Limb (tissue), 2 donors: Measurements from ENCODE around the gene RNF148.
"Not testable (repeated sequence)": the region's sequence is repeated elsewhere in the genome, so short reads cannot be mapped to it uniquely, and the experiment has no call there.

Experiments used
- DNase-seq, 2 donors: peaks; one replicate each; pipeline ENCODE4 v3.0.0-alpha.2; 2016; ENCODE audit errors: extremely low spot score in 2 of 2

Gene RNF148

GRCh38 chr7:122691569-122692235, 11.0 kb downstream of the RNF148 start:
- DNase-seq = no peak

GRCh38 chr7:122689346-122690109, 13.2 kb downstream of the RNF148 start:
- no peak for DNase-seq

GRCh38 chr7:122688400-122688998, 14.2 kb downstream of the RNF148 start:
- no peak for DNase-seq

- DNase-seq = no peak
Observed at GRCh38 chr7:122686360-122686878, 16.3 kb downstream of the RNF148 start.

GRCh38 chr7:122684504-122684903, 18.2 kb downstream of the RNF148 start:
- DNase-seq = no peak

GRCh38 chr7:122682815-122683550, 19.7 kb downstream of the RNF148 start:
- no peak for DNase-seq

- not testable (repeated sequence) for DNase-seq
Observed at GRCh38 chr7:122681186-122681585, 21.5 kb downstream of the RNF148 start.

- DNase-seq = no peak
Observed at GRCh38 chr7:122679813-122680212, 22.9 kb downstream of the RNF148 start.

GRCh38 chr7:122679269-122679709, 23.4 kb downstream of the RNF148 start:
- DNase-seq = not testable (repeated sequence)

- no peak for DNase-seq
Observed at GRCh38 chr7:122677149-122677548, 25.6 kb downstream of the RNF148 start.

GRCh38 chr7:122676466-122676865, 26.3 kb downstream of the RNF148 start:
- DNase-seq = no peak

- DNase-seq = no peak
Observed at GRCh38 chr7:122675621-122676020, 27.1 kb downstream of the RNF148 start.

- no peak for DNase-seq
Observed at GRCh38 chr7:122675011-122675410, 27.7 kb downstream of the RNF148 start.

GRCh38 chr7:122674502-122674901, 28.2 kb downstream of the RNF148 start:
- peak in 1 of 2 donors; percentile 60 for DNase-seq

GRCh38 chr7:122673951-122674350, 28.8 kb downstream of the RNF148 start:
- no peak for DNase-seq

- DNase-seq = no peak
Observed at GRCh38 chr7:122672536-122672935, 30.2 kb downstream of the RNF148 start.

GRCh38 chr7:122663733-122664132, 39.0 kb downstream of the RNF148 start:
- DNase-seq = no peak

GRCh38 chr7:122658856-122659255, 43.9 kb downstream of the RNF148 start:
- DNase-seq = no peak

GRCh38 chr7:122653685-122654084, 49.0 kb downstream of the RNF148 start:
- no peak for DNase-seq

GRCh38 chr7:122652876-122653275, 49.8 kb downstream of the RNF148 start:
- no peak for DNase-seq
